IPS-18a (cell line): Measurements from ENCODE around the gene OR10H4.
"Not testable (repeated sequence)": the region's sequence is repeated elsewhere in the genome, so short reads cannot be mapped to it uniquely, and the experiment has no call there.

ENCODE experiments used
- H3K27ac ChIP-seq: one replicate; pipeline ENCODE4 v1.5.1; 2013; ENCODE audit warnings: low read length
- H3K27me3 ChIP-seq: one replicate; pipeline ENCODE4 v1.6.1; 2013; ENCODE audit warnings: mild to moderate bottlenecking, low read length; ENCODE audit not compliant: control insufficient read depth, insufficient read depth
- H3K36me3 ChIP-seq: one replicate; pipeline ENCODE4 v1.6.1; 2013; ENCODE audit warnings: low read depth, low read length; ENCODE audit not compliant: control insufficient read depth
- H3K4me1 ChIP-seq: one replicate; pipeline ENCODE4 v1.6.1; 2013; ENCODE audit warnings: low read depth, low read length; ENCODE audit not compliant: control insufficient read depth
- H3K4me3 ChIP-seq: one replicate; pipeline ENCODE4 v1.5.1; 2013; ENCODE audit warnings: low read length
- H3K9ac ChIP-seq: one replicate; pipeline ENCODE4 v1.6.1; 2013; ENCODE audit warnings: mild to moderate bottlenecking, low read length, moderate library complexity
- H3K9me3 ChIP-seq: one replicate; pipeline ENCODE4 v1.6.1; 2013; ENCODE audit warnings: low read depth, low read length; ENCODE audit not compliant: control insufficient read depth

The OR10H4 gene

GRCh38 chr19:15948223-15949058, at the start of gene OR10H4:
Gene OR10H4 (plus strand): TSS chr19:15949008. CDS start chr19:15949008, 0 bp downstream.
- no peaks in the 10 kb centered on the region for H3K36me3 ChIP-seq
- no peak within 1 kb of the TSS for H3K4me3 ChIP-seq
- H3K27me3 ChIP-seq = no peaks in the 10 kb centered on the region
- no peak within 1 kb of the TSS for H3K27ac ChIP-seq
- peaks cover 61% of the 10 kb centered on the region for H3K9me3 ChIP-seq
- H3K9ac ChIP-seq = no peak within 1 kb of the TSS
- H3K4me1 ChIP-seq = no peaks in the 10 kb centered on the region

- not testable (repeated sequence) for H3K4me3 ChIP-seq, H3K27me3 ChIP-seq
- H3K9me3 ChIP-seq = peaks cover 50% of the 10 kb centered on the region
Measured at GRCh38 chr19:15899561-15899960, 49.2 kb upstream of the OR10H4 start.

GRCh38 chr19:15900032-15900431, 48.8 kb upstream of the OR10H4 start:
- H3K36me3 ChIP-seq, H3K9ac ChIP-seq, H3K4me1 ChIP-seq, H3K27ac ChIP-seq, H3K4me3 ChIP-seq, H3K27me3 ChIP-seq: not testable (repeated sequence)
- peaks cover 50% of the 10 kb centered on the region for H3K9me3 ChIP-seq

More at GRCh38 chr19:15899561-15899960, 49.2 kb upstream of the OR10H4 start:
- H3K4me1 ChIP-seq, H3K27ac ChIP-seq, H3K36me3 ChIP-seq, H3K9ac ChIP-seq: not testable (repeated sequence)

- no peak overlapping the region for H3K4me3 ChIP-seq
- peaks cover 45% of the 10 kb centered on the region for H3K9me3 ChIP-seq
- no peaks in the 10 kb centered on the region for H3K27me3 ChIP-seq
- H3K27ac ChIP-seq = no peak overlapping the region
- H3K36me3 ChIP-seq = no peaks in the 10 kb centered on the region
- no peak overlapping the region for H3K9ac ChIP-seq
- H3K4me1 ChIP-seq = no peaks in the 10 kb centered on the region
Measured at GRCh38 chr19:15900504-15900903, 48.3 kb upstream of the OR10H4 start.

- H3K9me3 ChIP-seq = peaks cover 41% of the 10 kb centered on the region
- H3K4me3 ChIP-seq = no peak overlapping the region
- no peak overlapping the region for H3K9ac ChIP-seq
- H3K4me1 ChIP-seq = no peaks in the 10 kb centered on the region
- no peaks in the 10 kb centered on the region for H3K36me3 ChIP-seq
- no peaks in the 10 kb centered on the region for H3K27me3 ChIP-seq
- H3K27ac ChIP-seq = no peak overlapping the region
Measured at GRCh38 chr19:15902254-15902653, 46.6 kb upstream of the OR10H4 start.

GRCh38 chr19:15902898-15903297, 45.9 kb upstream of the OR10H4 start:
- not testable (repeated sequence) for H3K36me3 ChIP-seq, H3K27ac ChIP-seq, H3K4me1 ChIP-seq, H3K27me3 ChIP-seq, H3K4me3 ChIP-seq, H3K9ac ChIP-seq
- H3K9me3 ChIP-seq = peaks cover 47% of the 10 kb centered on the region

GRCh38 chr19:15905026-15905425, 43.8 kb upstream of the OR10H4 start:
- no peak overlapping the region for H3K9ac ChIP-seq
- H3K27me3 ChIP-seq = no peaks in the 10 kb centered on the region
- H3K4me1 ChIP-seq = no peaks in the 10 kb centered on the region
- H3K27ac ChIP-seq = no peak overlapping the region
- no peak overlapping the region for H3K4me3 ChIP-seq
- peaks cover 51% of the 10 kb centered on the region for H3K9me3 ChIP-seq
- no peaks in the 10 kb centered on the region for H3K36me3 ChIP-seq

- H3K9ac ChIP-seq = no peak overlapping the region
- no peak overlapping the region for H3K27ac ChIP-seq
- H3K4me1 ChIP-seq = no peaks in the 10 kb centered on the region
- peaks cover 48% of the 10 kb centered on the region for H3K9me3 ChIP-seq
- no peaks in the 10 kb centered on the region for H3K27me3 ChIP-seq
- H3K4me3 ChIP-seq = no peak overlapping the region
- no peaks in the 10 kb centered on the region for H3K36me3 ChIP-seq
Measured at GRCh38 chr19:15911599-15912235, 37.1 kb upstream of the OR10H4 start.

- Histone ChIP-seq H3K4me1 (no peaks in the 10 kb centered on the region), H3K9ac (no peak overlapping the region), H3K27ac (no peak overlapping the region), H3K27me3 (no peaks in the 10 kb centered on the region), H3K4me3 (no peak overlapping the region), H3K9me3 (peaks cover 41% of the 10 kb centered on the region), H3K36me3 (no peaks in the 10 kb centered on the region)
Measured at GRCh38 chr19:15913384-15913783, 35.4 kb upstream of the OR10H4 start.

GRCh38 chr19:15913830-15914229, 35.0 kb upstream of the OR10H4 start:
- peaks cover 40% of the 10 kb centered on the region for H3K9me3 ChIP-seq
- H3K4me1 ChIP-seq = no peaks in the 10 kb centered on the region

GRCh38 chr19:15915109-15915508, 33.7 kb upstream of the OR10H4 start:
- Histone ChIP-seq H3K36me3 (no peaks in the 10 kb centered on the region), H3K4me1 (no peaks in the 10 kb centered on the region), H3K4me3 (no peak overlapping the region), H3K9ac (no peak overlapping the region), H3K27ac (no peak overlapping the region), H3K9me3 (peaks cover 46% of the 10 kb centered on the region), H3K27me3 (no peaks in the 10 kb centered on the region)

More at GRCh38 chr19:15913830-15914229, 35.0 kb upstream of the OR10H4 start:
- Histone ChIP-seq H3K27ac (no peak overlapping the region), H3K4me3 (no peak overlapping the region), H3K9ac (no peak overlapping the region), H3K36me3 (no peaks in the 10 kb centered on the region), H3K27me3 (no peaks in the 10 kb centered on the region)

GRCh38 chr19:15919243-15919642, 29.6 kb upstream of the OR10H4 start:
- Histone ChIP-seq H3K36me3 (no peaks in the 10 kb centered on the region), H3K4me1 (no peaks in the 10 kb centered on the region), H3K27me3 (no peaks in the 10 kb centered on the region), H3K9me3 (peaks cover 64% of the 10 kb centered on the region), H3K4me3 (no peak overlapping the region), H3K9ac (no peak overlapping the region), H3K27ac (no peak overlapping the region)
